ENCODE results near the gene DFFA. TPM values are rescaled to one million over a fixed set of nuclear protein-coding genes. Genes with fewer than 3 reads are reported as not detected.

Gene DFFA
- total and polyA plus RNA-seq, 2 of the 4 experiments (the other 2 are of a cell fraction), result 28.1 to 62.6 TPM

DNA sequence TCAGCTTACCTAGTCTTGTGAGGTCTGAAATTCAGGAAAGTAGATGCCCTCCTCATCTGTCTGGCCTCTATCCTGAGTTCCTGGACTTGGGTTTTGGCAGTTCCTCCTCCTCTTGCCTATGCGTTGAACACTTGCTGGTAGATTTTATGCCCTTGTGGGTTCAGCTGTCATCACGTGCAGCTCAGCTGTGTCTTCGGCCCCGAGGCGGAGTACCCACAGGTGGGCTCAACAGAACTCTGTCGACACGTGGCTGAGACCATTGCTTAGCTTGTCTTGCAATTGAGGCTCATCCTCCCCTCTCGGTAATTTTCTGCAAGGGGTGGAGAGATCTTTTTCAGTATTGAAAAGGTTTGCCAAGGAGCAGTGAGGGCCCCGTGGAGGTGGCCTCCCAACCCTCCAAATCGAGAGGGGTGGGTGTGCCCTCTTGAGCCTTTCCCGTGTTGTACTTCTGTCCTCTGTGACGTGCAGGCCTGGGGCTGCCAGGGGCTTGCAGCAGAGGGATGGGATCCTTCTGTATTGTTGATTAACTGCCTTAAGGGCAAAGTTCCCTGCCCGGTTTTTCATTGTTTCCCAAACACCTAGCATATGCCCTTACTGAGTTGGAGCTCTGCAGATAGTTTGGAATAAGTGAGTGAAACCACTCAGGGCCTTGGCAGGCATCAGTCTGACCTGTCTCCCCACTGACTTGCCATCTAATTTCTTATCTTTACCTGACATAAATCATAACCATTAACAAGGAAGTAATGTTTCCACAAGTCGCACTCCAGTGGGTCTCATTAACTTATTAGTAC is 39.2 kb downstream of the DFFA start:
- H3K9me3 ChIP-seq (ENCODE audit: control insufficient read depth, insufficient read depth, low read length), result no peaks in the 10 kb centered on the region
- no peak overlapping the region for H3K9ac ChIP-seq (ENCODE audit: low read depth, low read length)
- H3K4ac ChIP-seq (ENCODE audit: low read depth, low read length), result no peak overlapping the region
- H4K20me1 ChIP-seq (ENCODE audit: insufficient read depth, low read length), result no peaks in the 10 kb centered on the region
- H2AK5ac ChIP-seq (ENCODE audit: low read depth, low read length), result no peak overlapping the region
- no peak overlapping the region for H3K56ac ChIP-seq (ENCODE audit: extremely low read depth, insufficient read depth, low read length)
- no peak overlapping the region for H2BK20ac ChIP-seq (ENCODE audit: low read depth, low read length)
- ChIA-PET POLR2A (ENCODE audit: unreplicated experiment) (no interaction called here), CTCF (no interaction called here)
- intact Hi-C loops (cut with micrococcal nuclease) (no loop called here), in situ Hi-C loops (cut with MboI; ENCODE audit: low sequenced_read_pairs) (no loop called here), dilution Hi-C loops (cut with HindIII; ENCODE audit: low sequenced_read_pairs, unreplicated experiment) (no loop called here)
- peaks cover 2% of the 10 kb centered on the region; the same call in 1 of the 2 replicates for H3K36me3 ChIP-seq (ENCODE audit: control insufficient read depth, insufficient read depth, low read length)
- H2BK120ac ChIP-seq (ENCODE audit: low read depth, low read length), result no peak overlapping the region
- H3K4me3 ChIP-seq (ENCODE audit: insufficient read depth, low read depth, low read length), result no peak overlapping the region
- peaks cover 4% of the 10 kb centered on the region for H3K9me1 ChIP-seq (ENCODE audit: insufficient read depth, low read length)
- H3K23ac ChIP-seq (ENCODE audit: low read depth, low read length), result no peak overlapping the region
- no TSS peak for BruUV-seq (replicated peaks)
- no peak overlapping the region for H4K91ac ChIP-seq (ENCODE audit: insufficient read depth, low read depth, low read length)
- no peak overlapping the region for H3K4me2 ChIP-seq (ENCODE audit: low read depth, low read length)
- H3K4me1 ChIP-seq (ENCODE audit: control insufficient read depth, insufficient read depth, low read length), result peaks cover 2% of the 10 kb centered on the region; the same call in 1 of the 2 replicates
- DNase-seq, result no peak
- no peak for ATAC-seq (ENCODE audit: low read depth)
- WGBS, 2 experiments (ENCODE audit: extremely low coverage in 2 of 2, insufficient read length in 1 of 2), result 100% methylated on average over 2 of the region's 14 CpGs; no CpG with 5 or more reads in 1 of the 2 experiments
- H2BK15ac ChIP-seq (ENCODE audit: low read depth, low read length), result no peak overlapping the region
- H3K14ac ChIP-seq (replicated peaks; ENCODE audit: low read depth, low read length), result no peak overlapping the region
- peaks cover 7 to 28% of the 10 kb centered on the region in 2 experiments; a peak in 3 of 4 replicates for H3K79me1 ChIP-seq (ENCODE audit: low read depth in 1 of 2, low read length in 2 of 2)
- no peak overlapping the region for H2AK9ac ChIP-seq (replicated peaks; ENCODE audit: low read depth, low read length, poor library complexity)
- no peak overlapping the region for H4K5ac ChIP-seq (ENCODE audit: low read depth, low read length)
- H3K27me3 ChIP-seq (ENCODE audit: control insufficient read depth, insufficient read depth, low read length), result no peaks in the 10 kb centered on the region
- H2AFZ ChIP-seq (replicated peaks; ENCODE audit: low read length, poor library complexity), result no peak overlapping the region
- no peak overlapping the region for H2BK5ac ChIP-seq (ENCODE audit: low read depth, low read length, poor library complexity, severe bottlenecking)
- no peak overlapping the region for H3K27ac ChIP-seq (ENCODE audit: insufficient read depth, low read length)
- H3K18ac ChIP-seq (ENCODE audit: low read depth, low read length), result no peak overlapping the region
- H4K8ac ChIP-seq (ENCODE audit: low read depth in 2 of 2, low read length in 2 of 2), result no peak overlapping the region
- TF ChIP-seq RAD21 (IDR thresholded peaks at IDR 0.05; ENCODE audit: low read length) (no peak), CEBPB (IDR thresholded peaks at IDR 0.05; ENCODE audit: low read depth, low read length) (no peak), RFX5 (IDR thresholded peaks at IDR 0.05; ENCODE audit: low read depth, low read length) (no peak), CTCF (conservative IDR thresholded peaks at IDR 0.05; ENCODE audit: low read depth, low read length) (no peak), MAZ (IDR thresholded peaks at IDR 0.05; ENCODE audit: borderline replicate concordance, low read depth, low read length) (no peak), NFE2L2 (IDR thresholded peaks at IDR 0.05; ENCODE audit: low read depth, low read length) (no peak), CHD1 (IDR thresholded peaks at IDR 0.05; ENCODE audit: low read depth, low read length) (no peak), USF2 (IDR thresholded peaks at IDR 0.05; ENCODE audit: low read depth, low read length) (no peak), FOS (IDR thresholded peaks at IDR 0.05; ENCODE audit: low read depth, low read length) (no peak), BHLHE40 (IDR thresholded peaks at IDR 0.05; ENCODE audit: low read depth, low read length) (no peak), SMC3 (IDR thresholded peaks at IDR 0.05; ENCODE audit: low read depth, low read length) (no peak), MXI1 (IDR thresholded peaks at IDR 0.05; ENCODE audit: borderline replicate concordance, low read depth, low read length) (no peak), RCOR1 (IDR thresholded peaks at IDR 0.05; ENCODE audit: insufficient replicate concordance, low read length) (no peak)
